ENCODE data around the gene BAG3.
"Not testable (repeated sequence)": the region's sequence is repeated elsewhere in the genome, so short reads cannot be mapped to it uniquely, and the experiment has no call there.

The BAG3 gene

DNA sequence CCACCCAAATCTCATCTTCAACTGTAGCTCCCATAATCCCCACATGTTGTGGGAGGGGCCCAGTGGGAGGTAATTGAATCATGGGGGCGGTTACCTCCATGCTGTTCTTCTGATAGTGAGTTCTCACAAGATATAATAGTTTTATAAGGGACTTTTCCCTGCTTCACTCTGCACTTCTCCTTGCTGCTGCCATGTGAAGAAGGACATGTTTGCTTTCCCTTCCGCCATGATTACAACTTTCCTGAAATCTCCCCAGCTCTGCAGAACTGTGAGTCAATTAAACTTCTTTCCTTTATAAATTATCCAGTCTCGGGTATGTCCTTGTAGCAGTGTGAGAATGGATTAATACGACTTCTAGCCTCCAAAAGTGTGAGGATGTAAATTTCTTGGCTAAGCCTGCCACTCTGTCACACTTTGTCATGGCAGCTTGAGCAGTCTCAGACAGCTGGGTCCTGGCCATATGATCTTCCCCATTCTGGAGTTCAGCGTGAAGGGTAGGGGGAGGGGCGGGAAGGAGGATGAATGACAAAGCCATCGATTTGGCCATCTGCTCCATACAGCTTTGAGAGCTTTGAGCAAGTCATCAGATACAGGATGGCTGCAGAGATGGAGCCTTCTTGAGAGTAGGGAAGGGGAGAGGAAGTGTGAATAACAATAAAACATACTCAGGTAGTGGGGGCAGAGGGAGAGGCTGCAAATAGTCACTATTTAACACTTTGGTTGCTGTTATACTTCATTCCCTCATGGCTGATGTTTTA, 55.5 kb downstream of the BAG3 start:
- no peak overlapping the region for H3K4me3 ChIP-seq (ENCODE audit: low read depth, low read length)
- TF ChIP-seq, protein P1, sequence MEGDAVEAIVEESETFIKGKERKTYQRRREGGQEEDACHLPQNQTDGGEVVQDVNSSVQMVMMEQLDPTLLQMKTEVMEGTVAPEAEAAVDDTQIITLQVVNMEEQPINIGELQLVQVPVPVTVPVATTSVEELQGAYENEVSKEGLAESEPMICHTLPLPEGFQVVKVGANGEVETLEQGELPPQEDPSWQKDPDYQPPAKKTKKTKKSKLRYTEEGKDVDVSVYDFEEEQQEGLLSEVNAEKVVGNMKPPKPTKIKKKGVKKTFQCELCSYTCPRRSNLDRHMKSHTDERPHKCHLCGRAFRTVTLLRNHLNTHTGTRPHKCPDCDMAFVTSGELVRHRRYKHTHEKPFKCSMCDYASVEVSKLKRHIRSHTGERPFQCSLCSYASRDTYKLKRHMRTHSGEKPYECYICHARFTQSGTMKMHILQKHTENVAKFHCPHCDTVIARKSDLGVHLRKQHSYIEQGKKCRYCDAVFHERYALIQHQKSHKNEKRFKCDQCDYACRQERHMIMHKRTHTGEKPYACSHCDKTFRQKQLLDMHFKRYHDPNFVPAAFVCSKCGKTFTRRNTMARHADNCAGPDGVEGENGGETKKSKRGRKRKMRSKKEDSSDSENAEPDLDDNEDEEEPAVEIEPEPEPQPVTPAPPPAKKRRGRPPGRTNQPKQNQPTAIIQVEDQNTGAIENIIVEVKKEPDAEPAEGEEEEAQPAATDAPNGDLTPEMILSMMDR (IDR thresholded peaks at IDR 0.05; ENCODE audit: borderline replicate concordance, insufficient read depth, low read depth, low read length): no peak

DNA sequence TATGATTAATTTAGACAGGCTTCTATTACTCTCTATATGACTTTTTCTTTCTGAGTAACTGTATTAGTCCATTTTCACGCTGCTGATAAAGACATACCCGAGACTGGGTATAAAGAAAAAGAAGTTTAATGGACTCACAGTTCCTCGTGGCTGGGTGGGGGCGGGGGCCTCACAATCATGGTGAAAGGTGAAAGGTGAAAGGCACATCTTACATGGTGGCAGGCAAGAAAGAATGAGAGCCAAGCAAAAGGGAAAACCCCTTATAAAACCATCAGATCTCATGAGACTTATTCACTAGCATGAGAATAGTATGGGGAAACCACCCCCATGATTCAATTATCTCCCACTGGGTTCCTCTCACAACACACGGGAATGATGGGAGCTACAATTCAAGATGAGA, 56.2 kb downstream of the BAG3 start:
- not testable (repeated sequence) for H3K4me3 ChIP-seq (ENCODE audit: low read depth, low read length)

DNA sequence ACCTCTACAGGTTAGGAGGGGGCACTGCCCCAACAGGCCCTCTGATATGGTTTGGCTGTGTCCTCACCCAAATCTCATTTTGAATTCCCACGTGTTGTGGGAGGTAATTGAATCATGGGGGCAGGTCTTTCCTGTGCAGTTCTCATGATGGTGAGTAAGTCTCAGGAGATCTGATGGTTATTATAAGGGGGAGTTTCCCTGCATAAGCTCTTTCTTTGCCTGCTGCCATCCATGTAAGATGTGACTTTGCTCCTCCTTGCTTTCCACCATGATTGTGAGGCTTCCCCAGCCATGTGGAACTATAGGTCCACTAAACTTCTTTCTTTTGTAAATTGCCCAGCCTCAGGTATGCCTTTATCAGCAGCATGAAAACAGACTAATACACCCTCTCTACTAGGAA, 59.8 kb downstream of the BAG3 start:
- not testable (repeated sequence) for H3K4me3 ChIP-seq (ENCODE audit: low read depth, low read length)

DNA sequence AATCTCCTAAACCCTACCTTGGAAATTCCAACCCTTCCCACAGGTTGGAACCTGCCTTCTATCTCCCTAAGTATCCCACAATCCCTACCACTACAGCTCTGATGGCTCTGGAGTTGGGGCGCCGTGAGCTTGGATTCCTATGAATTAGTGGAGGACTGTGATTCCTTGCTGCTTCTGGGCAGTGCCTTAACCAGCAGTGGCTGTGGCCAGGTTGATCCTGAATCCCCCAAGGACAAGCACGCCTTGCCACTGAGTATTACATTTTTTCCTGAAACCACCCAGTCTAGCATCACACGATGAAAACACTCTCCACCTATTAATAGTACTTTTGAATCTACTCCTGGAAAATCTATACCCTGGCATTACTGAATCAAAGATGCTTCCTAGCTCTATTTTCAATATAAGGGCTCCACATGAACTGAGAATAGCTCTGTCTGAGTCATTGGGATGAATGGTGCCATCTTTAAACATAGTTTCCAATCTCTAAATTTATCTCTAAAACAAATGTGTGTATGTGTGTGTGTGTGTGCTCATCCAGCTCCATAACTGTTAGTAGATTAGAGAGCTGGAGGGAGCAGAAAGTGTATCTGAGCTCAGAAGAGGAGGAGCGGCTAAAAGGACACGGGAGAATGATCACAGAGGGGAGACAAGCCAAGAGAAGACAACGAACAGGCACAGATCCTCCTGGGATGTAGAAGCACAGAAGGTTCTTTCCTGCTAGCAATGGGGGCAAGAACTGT, 62.7 kb downstream of the BAG3 start:
- H3K4me3 ChIP-seq (ENCODE audit: low read depth, low read length): no peak overlapping the region
- TF ChIP-seq, protein P1 (IDR thresholded peaks at IDR 0.05; ENCODE audit: borderline replicate concordance, insufficient read depth, low read depth, low read length): no peak

DNA sequence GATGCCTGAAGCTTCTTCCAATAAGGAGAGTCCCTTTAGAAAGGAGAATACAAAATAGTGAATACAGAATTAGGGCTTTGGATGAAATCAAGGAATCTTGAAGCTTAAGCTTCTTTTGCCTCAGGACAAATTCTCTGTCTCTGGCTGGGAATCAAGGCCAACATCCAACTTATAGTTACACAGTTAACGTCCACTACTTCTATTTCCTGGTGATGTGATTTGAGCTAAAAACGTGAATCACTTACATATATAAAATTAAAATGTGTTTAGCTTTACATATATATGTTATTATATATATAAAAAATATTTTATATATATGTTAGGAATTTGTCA, 63.3 kb downstream of the BAG3 start:
- TF ChIP-seq, protein P1 (IDR thresholded peaks at IDR 0.05; ENCODE audit: borderline replicate concordance, insufficient read depth, low read depth, low read length): no peak

DNA sequence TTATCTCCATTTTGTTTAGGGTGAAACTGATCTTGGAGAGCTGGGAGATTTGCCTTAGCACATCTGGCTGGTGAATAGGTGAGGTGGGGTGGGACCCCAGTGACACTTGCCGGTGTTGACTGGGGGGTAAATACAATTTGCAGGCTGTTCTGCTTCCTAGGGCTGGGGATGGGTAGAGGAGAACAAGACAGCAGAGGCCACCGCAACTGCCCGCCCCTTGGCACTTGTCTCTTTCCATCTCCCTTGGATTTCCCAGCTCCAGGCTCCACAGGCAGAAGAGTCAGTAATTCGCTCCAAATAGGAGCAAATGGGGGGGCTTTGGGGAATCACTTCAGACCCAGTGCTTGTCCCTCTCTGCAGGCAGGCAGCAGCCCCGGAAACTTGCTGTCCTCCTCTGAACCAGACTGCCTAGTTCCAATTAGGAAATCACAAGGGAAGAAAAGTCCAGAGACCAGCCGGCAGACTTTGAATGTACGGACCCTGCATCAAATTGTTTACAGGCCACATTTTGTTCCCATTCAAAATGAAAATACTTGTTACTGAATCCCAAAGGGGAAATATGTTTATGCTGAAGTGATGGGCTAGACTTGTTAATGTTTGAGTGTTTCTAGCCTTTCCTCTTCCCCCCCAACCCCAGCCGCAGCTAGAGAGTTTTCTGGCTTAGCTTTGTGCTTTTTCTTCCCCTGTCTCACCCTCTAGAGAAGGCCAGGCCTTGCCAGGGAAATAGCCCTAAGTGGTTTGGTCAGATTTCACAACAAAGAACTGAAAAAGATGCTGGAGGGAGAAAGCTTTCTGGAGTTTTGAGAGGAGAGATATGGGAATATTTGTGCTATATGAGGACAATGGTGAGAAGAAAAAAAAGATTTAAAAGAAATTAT, 64.7 kb downstream of the BAG3 start:
- no peak overlapping the region for H3K4me3 ChIP-seq (ENCODE audit: low read depth, low read length)
- TF ChIP-seq, protein P1 (IDR thresholded peaks at IDR 0.05; ENCODE audit: borderline replicate concordance, insufficient read depth, low read depth, low read length): no peak

More for the DNA sequence above, 63.3 kb downstream of the BAG3 start:
- H3K4me3 ChIP-seq (ENCODE audit: low read depth, low read length): no peak overlapping the region

DNA sequence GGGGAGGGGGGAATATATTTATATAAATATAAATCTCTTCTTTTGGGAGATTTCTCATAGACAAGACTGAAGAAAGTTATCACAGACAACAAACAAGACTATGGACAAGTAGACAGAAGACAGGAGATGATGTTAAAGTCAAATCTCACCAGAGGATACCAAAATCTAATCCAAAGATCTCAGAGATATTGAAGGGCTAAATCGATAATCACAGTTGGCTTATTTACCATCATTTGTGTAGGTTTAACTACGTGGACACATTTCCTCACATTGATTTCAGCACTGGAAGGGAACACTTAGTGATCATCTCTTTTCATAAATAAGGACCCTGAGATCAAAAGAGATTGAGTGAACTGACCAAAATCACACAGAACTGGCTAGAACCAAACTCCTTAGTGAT, 72.0 kb downstream of the BAG3 start:
- no peak overlapping the region for H3K4me3 ChIP-seq (ENCODE audit: low read depth, low read length)
- TF ChIP-seq, protein P1 (IDR thresholded peaks at IDR 0.05; ENCODE audit: borderline replicate concordance, insufficient read depth, low read depth, low read length): no peak
